Measurements from ENCODE around the gene ZNF417. TPM values are rescaled to one million over a fixed set of nuclear protein-coding genes. Genes with fewer than 3 reads are reported as not detected.

The ZNF417 gene
- total and polyA plus RNA-seq, 7 experiments from 2014 or later, result 2.6 to 44.7 (median 25.3) TPM

Other genes with a start within 250 kb of the ZNF417 start
- gene ZSCAN4, start 247.7 kb downstream of the ZNF417 start, total RNA-seq, result not detected
- gene ZSCAN4, start 247.7 kb downstream of the ZNF417 start, polyA plus RNA-seq, result not detected
- 10 to 100 TPM in 4 of 5 experiments, 1 to 10 TPM in 1; 9.4 to 22.5 (median 20.5) TPM for gene ZNF551, start 234.6 kb downstream of the ZNF417 start, total RNA-seq
- 10 to 100 TPM; 11.4 to 12.2 TPM for gene ZNF551, start 234.6 kb downstream of the ZNF417 start, polyA plus RNA-seq
- 10 to 100 TPM in 1 of 5 experiments, 1 to 10 TPM in 4; 2.4 to 18.5 (median 6.9) TPM for gene ZNF154, start 207.4 kb downstream of the ZNF417 start, total RNA-seq
- 1 to 10 TPM in 1 of 2 donors, under 1 TPM in 1; 0.78 to 3.4 TPM for gene ZNF154, start 207.4 kb downstream of the ZNF417 start, polyA plus RNA-seq
- gene ZNF671, start 189.0 kb downstream of the ZNF417 start, total RNA-seq, result 10 to 100 TPM; 11.0 to 37.6 (median 14.6) TPM
- 10 to 100 TPM; 26.3 to 36.3 TPM for gene ZNF671, start 189.0 kb downstream of the ZNF417 start, polyA plus RNA-seq
- gene ZNF776, start 169.8 kb downstream of the ZNF417 start, total RNA-seq, result 10 to 100 TPM; 18.9 to 52.3 (median 21.8) TPM
- 10 to 100 TPM in 1 of 2 donors, 1 to 10 TPM in 1; 6.5 to 11.1 TPM for gene ZNF776, start 169.8 kb downstream of the ZNF417 start, polyA plus RNA-seq
- 10 to 100 TPM; 16.4 to 47.5 (median 42.6) TPM for gene ZNF586, start 146.9 kb downstream of the ZNF417 start, total RNA-seq
- gene ZNF586, start 146.9 kb downstream of the ZNF417 start, polyA plus RNA-seq, result 10 to 100 TPM; 25.5 to 31.8 TPM
- 10 to 100 TPM; 10.6 to 21.9 (median 16.3) TPM for gene ZNF552, start 101.7 kb downstream of the ZNF417 start, total RNA-seq
- 10 to 100 TPM; 10.9 to 16.5 TPM for gene ZNF552, start 101.7 kb downstream of the ZNF417 start, polyA plus RNA-seq
- gene ZNF587B, start 86.3 kb downstream of the ZNF417 start, total RNA-seq, result 10 to 100 TPM; 18.9 to 32.3 (median 24.0) TPM
- 1 to 10 TPM; 1.7 to 2.9 TPM for gene ZNF587B, start 86.3 kb downstream of the ZNF417 start, polyA plus RNA-seq
- 10 to 100 TPM; 46.9 to 65.1 (median 48.8) TPM for gene ZNF587, start 66.7 kb downstream of the ZNF417 start, total RNA-seq
- 1 to 10 TPM; 4.2 to 6.4 TPM for gene ZNF587, start 66.7 kb downstream of the ZNF417 start, polyA plus RNA-seq
- 10 to 100 TPM; 12.7 to 56.9 (median 32.7) TPM for gene ZNF814, start 27.6 kb downstream of the ZNF417 start, total RNA-seq
- gene ZNF814, start 27.6 kb downstream of the ZNF417 start, polyA plus RNA-seq, result 10 to 100 TPM; 22.2 to 25.7 TPM
- 1 to 10 TPM; 2.1 to 7.7 (median 6.0) TPM for gene ZNF418, start 18.8 kb upstream of the ZNF417 start, total RNA-seq
- gene ZNF418, start 18.8 kb upstream of the ZNF417 start, polyA plus RNA-seq, result 1 to 10 TPM; 1.8 to 2.2 TPM
- 10 to 100 TPM in 3 of 5 experiments, 1 to 10 TPM in 2; 5.2 to 13.8 (median 11.8) TPM for gene ZNF256, start 31.1 kb upstream of the ZNF417 start, total RNA-seq
- gene ZNF256, start 31.1 kb upstream of the ZNF417 start, polyA plus RNA-seq, result 1 to 10 TPM; 4.0 to 6.1 TPM
- gene C19orf18, start 57.9 kb upstream of the ZNF417 start, total RNA-seq, result 1 to 10 TPM in 3 of 5 experiments, under 1 TPM in 1, not detected in 1; 0.44 to 2.0 (median 1.5) TPM
- gene C19orf18, start 57.9 kb upstream of the ZNF417 start, polyA plus RNA-seq, result not detected
- gene ZNF606, start 86.2 kb upstream of the ZNF417 start, total RNA-seq, result 10 to 100 TPM; 11.9 to 37.5 (median 15.3) TPM
- gene ZNF606, start 86.2 kb upstream of the ZNF417 start, polyA plus RNA-seq, result 10 to 100 TPM in 1 of 2 donors, 1 to 10 TPM in 1; 9.4 to 11.3 TPM
- gene ZSCAN1, start 117.4 kb upstream of the ZNF417 start, total RNA-seq, result not detected
- not detected for gene ZSCAN1, start 117.4 kb upstream of the ZNF417 start, polyA plus RNA-seq
- gene ZNF135, start 142.7 kb upstream of the ZNF417 start, total RNA-seq, result 1 to 10 TPM in 4 of 5 experiments, under 1 TPM in 1; 0.07 to 2.9 (median 2.5) TPM
- gene ZNF135, start 142.7 kb upstream of the ZNF417 start, polyA plus RNA-seq, result 1 to 10 TPM; 1.8 to 3.3 TPM
- 100 to 1,000 TPM in 1 of 5 experiments, 10 to 100 TPM in 3, 1 to 10 TPM in 1; 8.2 to 100 (median 78.1) TPM for gene ZSCAN18, start 181.6 kb upstream of the ZNF417 start, total RNA-seq
- 10 to 100 TPM; 17.9 to 30.7 TPM for gene ZSCAN18, start 181.6 kb upstream of the ZNF417 start, polyA plus RNA-seq
- gene ZNF329, start 234.2 kb upstream of the ZNF417 start, total RNA-seq, result 10 to 100 TPM in 3 of 5 experiments, 1 to 10 TPM in 2; 2.8 to 17.1 (median 15.1) TPM
- gene ZNF329, start 234.2 kb upstream of the ZNF417 start, polyA plus RNA-seq, result 10 to 100 TPM in 1 of 2 donors, 1 to 10 TPM in 1; 8.2 to 12.6 TPM